Measurements from ENCODE around the gene PRKCH. TPM values are rescaled to one million over a fixed set of nuclear protein-coding genes. Genes with fewer than 3 reads are reported as not detected.
A peak's percentile ranks its signal among the peaks of the same experiment; 100 is the strongest.

Gene PRKCH
- total and polyA plus RNA-seq, 2 donors from 2014 or later, result 8.3 to 47.0 TPM

DNA sequence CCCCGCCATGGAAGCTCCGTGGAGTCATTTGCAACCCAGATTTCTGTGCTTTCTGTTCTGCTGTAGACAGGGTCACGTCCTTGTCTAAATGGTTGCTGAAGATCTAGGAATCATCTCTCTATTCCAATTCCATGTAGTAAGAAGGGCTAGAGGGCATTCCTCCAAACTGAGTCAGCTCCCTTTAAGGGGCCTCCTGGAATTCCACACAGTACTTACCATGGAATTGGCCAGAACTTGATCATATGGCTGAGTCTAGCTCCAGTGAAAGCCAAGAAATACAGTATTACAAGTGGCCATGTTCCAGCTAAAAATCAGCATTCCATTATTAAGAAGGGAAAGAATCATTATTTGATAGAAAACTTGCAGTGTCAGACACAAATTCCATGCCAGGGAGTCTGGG is 171.9 kb downstream of the PRKCH start:
- peaks cover 0 to 19% (median 9%) of the 10 kb centered on the region in 3 donors for H3K4me1 ChIP-seq (ENCODE audit: control insufficient read depth in 2 of 3, insufficient read depth in 2 of 3, low read depth in 1 of 3, low read length in 3 of 3)
- no peaks in the 10 kb centered on the region for H3K36me3 ChIP-seq (ENCODE audit: control insufficient read depth in 2 of 3, insufficient read depth in 3 of 3, low read length in 3 of 3)
- intact Hi-C loops (cut with DNase I), result no loop called here
- DNase-seq (no peak), FAIRE-seq (no peak)
- no peak overlapping the region for H3K4me3 ChIP-seq (ENCODE audit: low read length in 3 of 3)
- H3K9me3 ChIP-seq (ENCODE audit: control insufficient read depth in 2 of 3, insufficient read depth in 1 of 3, low read length in 3 of 3), result no peaks in the 10 kb centered on the region
- no peaks in the 10 kb centered on the region for H3K27me3 ChIP-seq (ENCODE audit: control insufficient read depth, insufficient read depth, low read length)
- H3K27ac ChIP-seq (ENCODE audit: low read depth in 2 of 2, low read length in 2 of 2), result no peak overlapping the region
- no peak overlapping the region for H3K9ac ChIP-seq (ENCODE audit: low read length in 3 of 3)
- TF ChIP-seq, protein P1, sequence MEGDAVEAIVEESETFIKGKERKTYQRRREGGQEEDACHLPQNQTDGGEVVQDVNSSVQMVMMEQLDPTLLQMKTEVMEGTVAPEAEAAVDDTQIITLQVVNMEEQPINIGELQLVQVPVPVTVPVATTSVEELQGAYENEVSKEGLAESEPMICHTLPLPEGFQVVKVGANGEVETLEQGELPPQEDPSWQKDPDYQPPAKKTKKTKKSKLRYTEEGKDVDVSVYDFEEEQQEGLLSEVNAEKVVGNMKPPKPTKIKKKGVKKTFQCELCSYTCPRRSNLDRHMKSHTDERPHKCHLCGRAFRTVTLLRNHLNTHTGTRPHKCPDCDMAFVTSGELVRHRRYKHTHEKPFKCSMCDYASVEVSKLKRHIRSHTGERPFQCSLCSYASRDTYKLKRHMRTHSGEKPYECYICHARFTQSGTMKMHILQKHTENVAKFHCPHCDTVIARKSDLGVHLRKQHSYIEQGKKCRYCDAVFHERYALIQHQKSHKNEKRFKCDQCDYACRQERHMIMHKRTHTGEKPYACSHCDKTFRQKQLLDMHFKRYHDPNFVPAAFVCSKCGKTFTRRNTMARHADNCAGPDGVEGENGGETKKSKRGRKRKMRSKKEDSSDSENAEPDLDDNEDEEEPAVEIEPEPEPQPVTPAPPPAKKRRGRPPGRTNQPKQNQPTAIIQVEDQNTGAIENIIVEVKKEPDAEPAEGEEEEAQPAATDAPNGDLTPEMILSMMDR (IDR thresholded peaks at IDR 0.05; ENCODE audit: borderline replicate concordance, extremely low read depth, insufficient read depth), result no peak

- no peak overlapping the region for H3K4me3 ChIP-seq (ENCODE audit: low read length in 3 of 3)
- H3K9ac ChIP-seq (ENCODE audit: low read length in 3 of 3), result no peak overlapping the region
- H3K27ac ChIP-seq (ENCODE audit: low read depth in 2 of 2, low read length in 2 of 2), result no peak overlapping the region
- peaks cover 0 to 23% (median 12%) of the 10 kb centered on the region in 3 donors for H3K4me1 ChIP-seq (ENCODE audit: control insufficient read depth in 2 of 3, insufficient read depth in 2 of 3, low read depth in 1 of 3, low read length in 3 of 3)
- H3K36me3 ChIP-seq (ENCODE audit: control insufficient read depth in 2 of 3, insufficient read depth in 3 of 3, low read length in 3 of 3), result no peaks in the 10 kb centered on the region
- H3K27me3 ChIP-seq (ENCODE audit: control insufficient read depth, insufficient read depth, low read length), result no peaks in the 10 kb centered on the region
- no peak for FAIRE-seq
- intact Hi-C loops (cut with DNase I), result no loop called here
- H3K9me3 ChIP-seq (ENCODE audit: control insufficient read depth in 2 of 3, insufficient read depth in 1 of 3, low read length in 3 of 3), result no peaks in the 10 kb centered on the region
- no peak for DNase-seq
- TF ChIP-seq, protein P1 (IDR thresholded peaks at IDR 0.05; ENCODE audit: borderline replicate concordance, extremely low read depth, insufficient read depth), result no peak
Observed at GRCh38 chr14:61494018-61494417, 172.6 kb downstream of the PRKCH start.

GRCh38 chr14:61495809-61496208 is 174.4 kb downstream of the PRKCH start:
- DNase-seq (no peak), FAIRE-seq (no peak)
- intact Hi-C loops (cut with DNase I), result no loop called here
- H3K27me3 ChIP-seq (ENCODE audit: control insufficient read depth, insufficient read depth, low read length), result no peaks in the 10 kb centered on the region
- no peak overlapping the region for H3K4me3 ChIP-seq (ENCODE audit: low read length in 3 of 3)
- no peak overlapping the region for H3K9ac ChIP-seq (ENCODE audit: low read length in 3 of 3)
- no peak overlapping the region for H3K27ac ChIP-seq (ENCODE audit: low read depth in 2 of 2, low read length in 2 of 2)
- peaks cover 0 to 23% (median 14%) of the 10 kb centered on the region in 3 donors for H3K4me1 ChIP-seq (ENCODE audit: control insufficient read depth in 2 of 3, insufficient read depth in 2 of 3, low read depth in 1 of 3, low read length in 3 of 3)
- H3K9me3 ChIP-seq (ENCODE audit: control insufficient read depth in 2 of 3, insufficient read depth in 1 of 3, low read length in 3 of 3), result no peaks in the 10 kb centered on the region
- no peaks in the 10 kb centered on the region for H3K36me3 ChIP-seq (ENCODE audit: control insufficient read depth in 2 of 3, insufficient read depth in 3 of 3, low read length in 3 of 3)
- TF ChIP-seq, protein P1 (IDR thresholded peaks at IDR 0.05; ENCODE audit: borderline replicate concordance, extremely low read depth, insufficient read depth), result no peak

GRCh38 chr14:61498303-61498702 is 176.9 kb downstream of the PRKCH start:
- FAIRE-seq (no peak), DNase-seq (no peak)
- Histone ChIP-seq H3K27me3 (ENCODE audit: control insufficient read depth, insufficient read depth, low read length) (no peaks in the 10 kb centered on the region), H3K4me1 (ENCODE audit: control insufficient read depth in 2 of 3, insufficient read depth in 2 of 3, low read depth in 1 of 3, low read length in 3 of 3) (peaks cover 0 to 8% (median 6%) of the 10 kb centered on the region in 3 donors), H3K4me3 (ENCODE audit: low read length in 3 of 3) (no peak overlapping the region), H3K9ac (ENCODE audit: low read length in 3 of 3) (no peak overlapping the region), H3K36me3 (ENCODE audit: control insufficient read depth in 2 of 3, insufficient read depth in 3 of 3, low read length in 3 of 3) (no peaks in the 10 kb centered on the region), H3K27ac (ENCODE audit: low read depth in 2 of 2, low read length in 2 of 2) (peak overlapping the region in 1 of 2 donors; percentile 65), H3K9me3 (ENCODE audit: control insufficient read depth in 2 of 3, insufficient read depth in 1 of 3, low read length in 3 of 3) (no peaks in the 10 kb centered on the region)
- intact Hi-C loops (cut with DNase I), result no loop called here
- TF ChIP-seq, protein P1 (IDR thresholded peaks at IDR 0.05; ENCODE audit: borderline replicate concordance, extremely low read depth, insufficient read depth), result no peak

Measured in kidney (tissue), 14 donors.